Measurements from ENCODE around the gene SCP2.

Gene SCP2

GRCh38 chr1:52918201-52918600 lies 8.9 kb upstream of the SCP2 start:
- POLR2A ChIA-PET, result interaction anchor here (0.7 to 1.3 kb wide), 3 partner anchors 10 to 76 kb away, joined by 3 to 5 read pairs (median 4); partner anchors contain the start of genes SCP2 and ZYG11A
- H3K4me1 ChIP-seq (ENCODE audit: control insufficient read depth, insufficient read depth, low read length), result no peaks in the 10 kb centered on the region
- H3K36me3 ChIP-seq (ENCODE audit: control insufficient read depth in 2 of 2, insufficient read depth in 1 of 2, low read length in 2 of 2), result no peaks in the 10 kb centered on the region
- no peak for TF ChIP-seq ZNF311 (tag by site-specific recombination; IDR thresholded peaks at IDR 0.05; ENCODE audit: borderline replicate concordance)
- no peak for TF ChIP-seq ZNF629 (tag by site-specific recombination; IDR thresholded peaks at IDR 0.05)
- no peak for TF ChIP-seq ZNF24 (tag by site-specific recombination; IDR thresholded peaks at IDR 0.05)
- no peak for TF ChIP-seq ZNF423 (tag by site-specific recombination; IDR thresholded peaks at IDR 0.05)
- no peak for TF ChIP-seq ZNF133 (tag by site-specific recombination; IDR thresholded peaks at IDR 0.05)
- TF ChIP-seq ZNF626 (tag by site-specific recombination; IDR thresholded peaks at IDR 0.05), result no peak
- TF ChIP-seq ZNF747 (tag by site-specific recombination; IDR thresholded peaks at IDR 0.05), result no peak
- no peak for TF ChIP-seq ZNF843 (tag by site-specific recombination; IDR thresholded peaks at IDR 0.05)
- no peak for TF ChIP-seq AEBP2 (tag by site-specific recombination; IDR thresholded peaks at IDR 0.05; ENCODE audit: borderline replicate concordance)
- TF ChIP-seq ZNF548 (tag by site-specific recombination; IDR thresholded peaks at IDR 0.05), result no peak
- no peak for TF ChIP-seq GLIS2 (tag by site-specific recombination; IDR thresholded peaks at IDR 0.05)
- no peak for TF ChIP-seq ZFP41 (tag by site-specific recombination; IDR thresholded peaks at IDR 0.05; ENCODE audit: borderline replicate concordance)
- TF ChIP-seq ZSCAN23 (tag by site-specific recombination; IDR thresholded peaks at IDR 0.05), result no peak
- no peak overlapping the region for H3K27ac ChIP-seq (ENCODE audit: extremely low read depth, low read depth, low read length)
- CTCF ChIA-PET, result interaction anchor here (1.2 to 1.9 kb wide), 2 partner anchors 12 to 14 kb away, joined by 5 to 6 read pairs; no protein-coding TSS in a partner anchor
- H3K4me3 ChIP-seq (ENCODE audit: low read depth, low read length), result no peak overlapping the region
- H3K9me3 ChIP-seq (ENCODE audit: control insufficient read depth, insufficient read depth, low read depth, low read length), result no peaks in the 10 kb centered on the region

- POLR2A ChIA-PET, result interaction anchor here (0.6 to 1.3 kb wide), 3 partner anchors 9 to 92 kb away, joined by 3 to 4 read pairs (median 3); partner anchors contain the start of genes SCP2 and ZYG11A
- Histone ChIP-seq H3K9me3 (ENCODE audit: control insufficient read depth, insufficient read depth, low read depth, low read length) (no peaks in the 10 kb centered on the region), H3K27ac (ENCODE audit: extremely low read depth, low read depth, low read length) (no peak overlapping the region), H3K4me3 (ENCODE audit: low read depth, low read length) (no peak overlapping the region), H3K36me3 (ENCODE audit: control insufficient read depth in 2 of 2, insufficient read depth in 1 of 2, low read length in 2 of 2) (no peaks in the 10 kb centered on the region), H3K4me1 (ENCODE audit: control insufficient read depth, insufficient read depth, low read length) (no peaks in the 10 kb centered on the region)
- CTCF ChIA-PET, result interaction anchor here (1.2 to 1.9 kb wide), 2 partner anchors 13 to 15 kb away, joined by 5 to 6 read pairs; no protein-coding TSS in a partner anchor
- TF ChIP-seq ZNF211 (tag by site-specific recombination; IDR thresholded peaks at IDR 0.05; ENCODE audit: low read depth), result no peak
- no peak for TF ChIP-seq ZNF280D (tag by site-specific recombination; IDR thresholded peaks at IDR 0.05)
- 0 out of 2 replicates have a peak, but pooled peaks have one; percentile 9 for TF ChIP-seq SCRT2 (tag by site-specific recombination; IDR thresholded peaks at IDR 0.05)
Observed at GRCh38 chr1:52919051-52919722, 7.9 kb upstream of the SCP2 start.
